HCT116 (cell line): ENCODE results near the gene BAHCC1. TPM values are rescaled to one million over a fixed set of nuclear protein-coding genes. Genes with fewer than 3 reads are reported as not detected.

Experiments
- ATAC-seq: fragments of 200-7000 bp; cut with Tn5 transposase; 2 replicates; pipeline ENCODE4 v1.9.1; 2020; ENCODE audit warnings: mild to moderate bottlenecking, moderate library complexity
- BruUV-seq: library from RNA; stranded (reverse); fragments of 400-500 nt; replicated peaks from 2 replicates; lab custom pipeline; 2021; lab: Mats Ljungman, UMichigan
- CTCF ChIA-PET: fragments of 300-600 bp; sonication (Branson Sonifier 250); formaldehyde crosslinking; loops from one replicate; lab custom pipeline; 2021; ENCODE audit warnings: antibody characterized with exemption; lab: Charles Lee
- POLR2A ChIA-PET: fragments of 300-600, 350-600 bp; sonication (Branson Sonifier 250); formaldehyde crosslinking; loops from one replicate; lab custom pipeline; 2021; ENCODE audit warnings: antibody characterized with exemption; lab: Charles Lee
- RAD21 ChIA-PET, 2 experiments: fragments of 300-600 bp; sonication (Branson Sonifier 250); formaldehyde crosslinking; loops; one replicate each; lab custom pipeline; 2023; ENCODE audit warnings: low total read pairs in 2 of 2; ENCODE audit not compliant: uncharacterized antibody in 2 of 2, unreplicated experiment in 2 of 2, low non-redundant PET in 1 of 2; lab: Charles Lee
- DNase-seq: peaks from one replicate; pipeline ENCODE4 v3.0.0-alpha.2; 2010; ENCODE audit warnings: low read depth, low spot score
- H2AFZ ChIP-seq: fragments of 200-600 bp; shearing (Covaris generic), sonication (generic); 2 replicates; pipeline ENCODE4 v1.6.1; 2017; ENCODE audit warnings: low read depth, mixed run types, mixed read lengths, antibody characterized with exemption, low read length; ENCODE audit not compliant: poor library complexity, severe bottlenecking
- H3K27ac ChIP-seq: 2 replicates; pipeline ENCODE4 v1.5.1; 2012; ENCODE audit warnings: low read depth, low read length
- H3K27me3 ChIP-seq: fragments of 200-600 bp; sonication (generic); 2 replicates; pipeline ENCODE4 v1.6.1; 2016; ENCODE audit warnings: mixed run types, low read length, mixed read lengths; ENCODE audit not compliant: insufficient read depth
- H3K36me3 ChIP-seq, 2 experiments: fragments of 200-500 bp in 1 of 2; fragments of 200-600 bp in 1 of 2; sonication (Bioruptor generic) in 1 of 2; sonication (generic) in 1 of 2; 2 replicates each; pipeline versions ENCODE4 v1.5.1 to v1.6.1; 2014 to 2016; ENCODE audit warnings: low read length in 2 of 2, inconsistent platforms in 1 of 2, mixed read lengths in 1 of 2, mixed run types in 1 of 2; ENCODE audit not compliant: insufficient read depth in 2 of 2, control insufficient read depth in 1 of 2
- H3K4me1 ChIP-seq, 2 experiments: fragments of 200-600 bp in 1 of 2; sonication (generic) in 1 of 2; 2 replicates each; pipeline versions ENCODE4 v1.5.1 to v1.6.1; 2012 to 2017; ENCODE audit warnings: low read length in 2 of 2, inconsistent platforms in 1 of 2, mild to moderate bottlenecking in 1 of 2, mixed read lengths in 1 of 2, mixed run types in 1 of 2, moderate library complexity in 1 of 2; ENCODE audit not compliant: insufficient read depth in 2 of 2, control insufficient read depth in 1 of 2
- H3K4me2 ChIP-seq: fragments of 200-600 bp; sonication (generic); 2 replicates; pipeline ENCODE4 v1.6.1; 2017; ENCODE audit warnings: mixed run types, low read length, mixed read lengths
- H3K4me3 ChIP-seq, 2 experiments: fragments of 200-600 bp in 1 of 2; sonication (generic) in 1 of 2; replicated peaks in 1 of 2; 2 replicates each; pipeline ENCODE4 v1.5.1; 2011 to 2016; ENCODE audit warnings: low read length in 2 of 2, control low read depth in 1 of 2, low read depth in 1 of 2, mild to moderate bottlenecking in 1 of 2, mixed read lengths in 1 of 2, mixed run types in 1 of 2
- H3K79me2 ChIP-seq: fragments of 200-600 bp; sonication (generic); 2 replicates; pipeline ENCODE4 v1.6.1; 2017; ENCODE audit warnings: mild to moderate bottlenecking, mixed run types, low read length, moderate library complexity, mixed read lengths; ENCODE audit not compliant: insufficient read depth
- H3K9ac ChIP-seq: fragments of 200-600 bp; sonication (generic); 2 replicates; pipeline ENCODE4 v1.6.1; 2016; ENCODE audit warnings: low read length, mixed read lengths
- H3K9me2 ChIP-seq: fragments of 200-600 bp; sonication (generic), shearing (Covaris generic); 2 replicates; pipeline ENCODE4 v1.6.1; 2017; ENCODE audit warnings: mixed run types, mild to moderate bottlenecking, moderate library complexity; ENCODE audit not compliant: insufficient read depth
- H3K9me3 ChIP-seq, 2 experiments: fragments of 200-500 bp in 1 of 2; fragments of 200-600 bp in 1 of 2; sonication (Bioruptor generic) in 1 of 2; sonication (generic) in 1 of 2; 2 replicates each; pipeline ENCODE4 v1.6.1; 2014 to 2017; ENCODE audit warnings: low read length in 2 of 2, mixed read lengths in 2 of 2, inconsistent platforms in 1 of 2, low read depth in 1 of 2, mild to moderate bottlenecking in 1 of 2, mixed run types in 1 of 2, moderate library complexity in 1 of 2; ENCODE audit not compliant: control insufficient read depth in 1 of 2, insufficient read depth in 1 of 2
- H4K20me1 ChIP-seq: fragments of 200-600 bp; sonication (generic), shearing (Covaris generic); 2 replicates; pipeline ENCODE4 v1.6.1; 2017; ENCODE audit warnings: mixed run types, mild to moderate bottlenecking, moderate library complexity; ENCODE audit not compliant: insufficient read depth
- CBX3 ChIP-seq: IDR thresholded peaks from 2 replicates; pipeline ENCODE4 v1.6.1; 2012; ENCODE audit warnings: low read depth
- ELF1 ChIP-seq: IDR thresholded peaks from 2 replicates; pipeline ENCODE4 v1.6.1; 2012; ENCODE audit warnings: low read depth, borderline replicate concordance
- EZH2 ChIP-seq: fragments of 200-600 bp; sonication (generic); IDR thresholded peaks from 2 replicates; pipeline ENCODE4 v1.6.1; 2017; ENCODE audit warnings: antibody characterized with exemption, mixed run types
- FOSL1 ChIP-seq: IDR thresholded peaks from 2 replicates; pipeline ENCODE4 v1.6.1; 2012; ENCODE audit warnings: low read depth
- JUND ChIP-seq: IDR thresholded peaks from 2 replicates; pipeline ENCODE4 v1.6.1; 2012
- POLR2AphosphoS5 ChIP-seq: IDR thresholded peaks from 2 replicates; pipeline ENCODE4 v1.6.1; 2011; ENCODE audit warnings: mild to moderate bottlenecking, low read depth, low read length, moderate library complexity
- RAD21 ChIP-seq: IDR thresholded peaks from 2 replicates; pipeline ENCODE4 v1.6.1; 2012; ENCODE audit warnings: low read depth, mild to moderate bottlenecking
- SIN3A ChIP-seq: IDR thresholded peaks from 2 replicates; pipeline ENCODE4 v1.6.1; 2012; ENCODE audit warnings: low read depth
- SP1 ChIP-seq: IDR thresholded peaks from 2 replicates; pipeline ENCODE4 v1.6.1; 2012; ENCODE audit warnings: low read depth
- SRF ChIP-seq: IDR thresholded peaks from 2 replicates; pipeline ENCODE4 v1.6.1; 2012; ENCODE audit warnings: low read depth
- TCF7L2 ChIP-seq: IDR thresholded peaks from 2 replicates; pipeline ENCODE4 v1.7.0; 2011; ENCODE audit warnings: borderline replicate concordance, inconsistent platforms; ENCODE audit not compliant: insufficient read depth, insufficient read length; ENCODE audit errors: extremely low read depth
- YY1 ChIP-seq: IDR thresholded peaks from 2 replicates; pipeline ENCODE4 v1.6.1; 2011; ENCODE audit warnings: low read length, low read depth, moderate library complexity, mild to moderate bottlenecking; ENCODE audit not compliant: insufficient replicate concordance; ENCODE audit errors: extremely low read depth
- ZNF274 ChIP-seq: fragments of 200-500 bp; sonication (Bioruptor generic); IDR thresholded peaks from 2 replicates; pipeline ENCODE4 v1.6.1; 2014; ENCODE audit warnings: mild to moderate bottlenecking, low read depth, low read length, inconsistent platforms
- intact Hi-C: fragments of 100-400 bp; cut with micrococcal nuclease; formaldehyde crosslinking; loops from 2 replicates; pipeline ENCODE4 v1.10.0; 2022
- total RNA-seq: library from RNA; stranded (reverse); gene quantifications from one replicate; pipeline ENCODE4 v1.2.1, GENCODE V29; 2021; ENCODE audit not compliant: unreplicated experiment
- TF ChIP-seq, protein P1 (sequence below): IDR thresholded peaks from 2 replicates; pipeline ENCODE4 v1.6.1; 2011; ENCODE audit warnings: mild to moderate bottlenecking, low read length, moderate library complexity; ENCODE audit not compliant: insufficient replicate concordance; ENCODE audit errors: extremely low read depth
- TF ChIP-seq, protein P2 (sequence below): IDR thresholded peaks from 2 replicates; pipeline ENCODE4 v1.6.1; 2012
- TF ChIP-seq, protein P3 (sequence below): IDR thresholded peaks from 2 replicates; pipeline ENCODE4 v1.6.1; 2012
- TF ChIP-seq, protein P4 (sequence below), 3 experiments: fragments of 200-600 bp in 1 of 3; sonication (generic) in 1 of 3; IDR thresholded peaks in 2 of 3; conservative IDR thresholded peaks in 1 of 3; 2 replicates each; pipeline ENCODE4 v1.5.1; 2012 to 2017; ENCODE audit warnings: low read depth in 2 of 3, low read length in 2 of 3, antibody characterized with exemption in 1 of 3, borderline replicate concordance in 1 of 3, control low read depth in 1 of 3, mild to moderate bottlenecking in 1 of 3, mixed read lengths in 1 of 3, mixed run types in 1 of 3, moderate library complexity in 1 of 3; ENCODE audit not compliant: insufficient read depth in 1 of 3

The BAHCC1 gene
- total RNA-seq, 1 experiment from 2014 or later, result 45.2 TPM

DNA sequence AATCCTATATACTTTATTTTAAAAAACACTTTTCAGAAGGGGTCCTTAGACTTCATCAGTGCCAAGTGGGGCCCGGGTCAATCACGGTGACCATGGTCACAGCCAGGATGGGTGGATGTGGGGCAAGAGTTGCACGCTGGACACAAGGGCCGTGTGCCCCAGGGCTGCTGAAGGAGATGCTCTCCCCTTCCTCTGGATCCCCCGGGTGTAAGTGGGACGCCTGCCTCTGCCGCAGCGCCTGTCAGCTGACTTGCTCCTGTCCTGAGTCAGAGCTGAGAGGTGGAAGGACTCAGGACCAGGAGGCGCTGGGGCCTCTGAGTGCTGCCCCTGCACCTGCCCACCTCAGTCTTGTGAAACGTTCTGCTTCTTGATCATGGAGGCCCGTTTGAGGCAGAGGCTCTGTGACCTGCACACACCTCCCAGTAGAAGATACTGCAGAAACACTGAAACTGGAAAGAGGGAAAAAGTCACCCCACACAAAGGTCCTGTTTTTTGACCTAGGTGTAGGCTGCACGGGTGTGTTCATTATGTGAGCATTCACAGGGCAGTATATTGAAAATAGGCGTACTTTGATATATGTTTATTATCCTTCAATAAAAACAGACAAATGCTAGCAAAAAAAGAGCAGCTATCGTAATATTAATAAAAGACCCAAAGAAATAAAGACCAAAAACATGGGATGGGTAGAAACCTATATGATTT lies 40.9 kb upstream of the BAHCC1 start:
- intact Hi-C loops, result no loop called here
- ATAC-seq, result no peak
- no peak overlapping the region for H3K27ac ChIP-seq
- H3K9me2 ChIP-seq, result no peaks in the 10 kb centered on the region
- H3K4me2 ChIP-seq, result no peak overlapping the region
- H3K27me3 ChIP-seq, result no peaks in the 10 kb centered on the region
- no peak overlapping the region for H3K9ac ChIP-seq
- no peaks in the 10 kb centered on the region for H3K79me2 ChIP-seq
- H2AFZ ChIP-seq, result no peak overlapping the region
- POLR2A ChIA-PET, result interaction anchor here (0.7 to 1.8 kb wide), 3 partner anchors 11 to 41 kb away, joined by 3 to 5 read pairs (median 3); partner anchors contain the start of gene BAHCC1
- RAD21 ChIA-PET, result no interaction called here
- no peak for DNase-seq
- TF ChIP-seq, protein P1, sequence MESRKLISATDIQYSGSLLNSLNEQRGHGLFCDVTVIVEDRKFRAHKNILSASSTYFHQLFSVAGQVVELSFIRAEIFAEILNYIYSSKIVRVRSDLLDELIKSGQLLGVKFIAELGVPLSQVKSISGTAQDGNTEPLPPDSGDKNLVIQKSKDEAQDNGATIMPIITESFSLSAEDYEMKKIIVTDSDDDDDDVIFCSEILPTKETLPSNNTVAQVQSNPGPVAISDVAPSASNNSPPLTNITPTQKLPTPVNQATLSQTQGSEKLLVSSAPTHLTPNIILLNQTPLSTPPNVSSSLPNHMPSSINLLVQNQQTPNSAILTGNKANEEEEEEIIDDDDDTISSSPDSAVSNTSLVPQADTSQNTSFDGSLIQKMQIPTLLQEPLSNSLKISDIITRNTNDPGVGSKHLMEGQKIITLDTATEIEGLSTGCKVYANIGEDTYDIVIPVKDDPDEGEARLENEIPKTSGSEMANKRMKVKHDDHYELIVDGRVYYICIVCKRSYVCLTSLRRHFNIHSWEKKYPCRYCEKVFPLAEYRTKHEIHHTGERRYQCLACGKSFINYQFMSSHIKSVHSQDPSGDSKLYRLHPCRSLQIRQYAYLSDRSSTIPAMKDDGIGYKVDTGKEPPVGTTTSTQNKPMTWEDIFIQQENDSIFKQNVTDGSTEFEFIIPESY, result no peak
- TF ChIP-seq EZH2, result no peak
- no peak for TF ChIP-seq TCF7L2
- no peak for TF ChIP-seq POLR2AphosphoS5
- no peak for TF ChIP-seq ZNF274
- TF ChIP-seq, protein P2, sequence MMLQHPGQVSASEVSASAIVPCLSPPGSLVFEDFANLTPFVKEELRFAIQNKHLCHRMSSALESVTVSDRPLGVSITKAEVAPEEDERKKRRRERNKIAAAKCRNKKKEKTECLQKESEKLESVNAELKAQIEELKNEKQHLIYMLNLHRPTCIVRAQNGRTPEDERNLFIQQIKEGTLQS, result no peak
- no peak for TF ChIP-seq CBX3
- no peak for TF ChIP-seq SP1
- TF ChIP-seq SRF, result no peak
- TF ChIP-seq JUND, result no peak
- no peak for TF ChIP-seq SIN3A
- TF ChIP-seq RAD21, result no peak
- TF ChIP-seq FOSL1, result no peak
- TF ChIP-seq, protein P3, sequence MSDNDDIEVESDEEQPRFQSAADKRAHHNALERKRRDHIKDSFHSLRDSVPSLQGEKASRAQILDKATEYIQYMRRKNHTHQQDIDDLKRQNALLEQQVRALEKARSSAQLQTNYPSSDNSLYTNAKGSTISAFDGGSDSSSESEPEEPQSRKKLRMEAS, result no peak
- TF ChIP-seq YY1, result no peak
- no peak for TF ChIP-seq ELF1
- TF ChIP-seq, protein P4, sequence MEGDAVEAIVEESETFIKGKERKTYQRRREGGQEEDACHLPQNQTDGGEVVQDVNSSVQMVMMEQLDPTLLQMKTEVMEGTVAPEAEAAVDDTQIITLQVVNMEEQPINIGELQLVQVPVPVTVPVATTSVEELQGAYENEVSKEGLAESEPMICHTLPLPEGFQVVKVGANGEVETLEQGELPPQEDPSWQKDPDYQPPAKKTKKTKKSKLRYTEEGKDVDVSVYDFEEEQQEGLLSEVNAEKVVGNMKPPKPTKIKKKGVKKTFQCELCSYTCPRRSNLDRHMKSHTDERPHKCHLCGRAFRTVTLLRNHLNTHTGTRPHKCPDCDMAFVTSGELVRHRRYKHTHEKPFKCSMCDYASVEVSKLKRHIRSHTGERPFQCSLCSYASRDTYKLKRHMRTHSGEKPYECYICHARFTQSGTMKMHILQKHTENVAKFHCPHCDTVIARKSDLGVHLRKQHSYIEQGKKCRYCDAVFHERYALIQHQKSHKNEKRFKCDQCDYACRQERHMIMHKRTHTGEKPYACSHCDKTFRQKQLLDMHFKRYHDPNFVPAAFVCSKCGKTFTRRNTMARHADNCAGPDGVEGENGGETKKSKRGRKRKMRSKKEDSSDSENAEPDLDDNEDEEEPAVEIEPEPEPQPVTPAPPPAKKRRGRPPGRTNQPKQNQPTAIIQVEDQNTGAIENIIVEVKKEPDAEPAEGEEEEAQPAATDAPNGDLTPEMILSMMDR (IDR thresholded peaks at IDR 0.05 in 2 of 3, conservative IDR thresholded peaks at IDR 0.05 in 1 of 3; ENCODE audit: borderline replicate concordance in 1 of 3, insufficient read depth in 1 of 3, low read depth in 2 of 3, low read length in 2 of 3), result no peak
- no peaks in the 10 kb centered on the region for H3K9me3 ChIP-seq
- CTCF ChIA-PET, result no interaction called here
- no peaks in the 10 kb centered on the region for H4K20me1 ChIP-seq
- H3K36me3 ChIP-seq, result no peaks in the 10 kb centered on the region
- BruUV-seq, result no TSS peak
- no peak overlapping the region for H3K4me3 ChIP-seq
- peaks cover 12 to 25% of the 10 kb centered on the region in 2 experiments for H3K4me1 ChIP-seq
